Putamen (tissue), 1 donor: Measurements from ENCODE around the gene KHNYN.
"Not testable (repeated sequence)": the region's sequence is repeated elsewhere in the genome, so short reads cannot be mapped to it uniquely, and the experiment has no call there.

Experiments
- DNase-seq: peaks from one replicate; pipeline ENCODE4 v3.0.0-alpha.2; 2016; ENCODE audit warnings: low spot score

The KHNYN gene

DNA sequence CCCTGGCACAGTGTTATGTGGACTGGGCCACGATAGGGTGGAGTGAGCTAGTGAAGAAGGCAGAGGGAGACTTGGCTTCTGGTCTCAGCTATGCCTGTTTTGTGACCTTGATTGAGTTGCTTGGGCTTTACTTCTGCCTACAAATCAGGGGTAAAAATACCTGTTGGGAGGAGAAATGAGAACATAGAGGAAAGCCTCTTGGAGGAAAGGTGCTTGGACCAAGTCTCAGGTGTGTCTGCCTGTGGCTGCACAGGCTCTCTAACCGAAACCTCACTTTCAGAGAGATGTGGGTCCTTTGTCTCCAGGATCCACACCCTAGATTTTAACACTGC lies 7.9 kb downstream of the KHNYN start:
- DNase-seq: no peak

GRCh38 chr14:24438223-24439097 lies 8.7 kb downstream of the KHNYN start:
- DNase-seq: no peak

DNA sequence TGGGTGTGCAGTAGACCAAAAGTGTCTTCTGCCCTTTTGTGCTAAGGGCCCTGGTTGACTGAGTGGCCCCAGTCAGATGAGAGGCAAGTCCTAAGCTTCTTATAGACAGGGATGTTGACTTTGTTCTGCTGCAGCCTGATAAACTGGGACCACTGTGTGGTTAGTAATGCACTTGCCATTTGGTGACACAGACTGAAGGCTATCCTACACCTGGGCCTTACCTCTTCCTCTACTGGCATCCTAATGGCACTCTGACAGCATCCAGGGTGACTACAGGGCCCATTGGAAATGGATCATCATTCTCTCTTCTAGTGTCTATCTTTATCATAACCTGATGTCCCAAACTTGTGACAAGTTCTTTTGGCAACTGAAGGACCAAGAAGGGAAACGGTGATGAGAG lies 9.5 kb downstream of the KHNYN start:
- no peak for DNase-seq

- no peak for DNase-seq
Measured at GRCh38 chr14:24439830-24440605, 10.3 kb downstream of the KHNYN start.

DNA sequence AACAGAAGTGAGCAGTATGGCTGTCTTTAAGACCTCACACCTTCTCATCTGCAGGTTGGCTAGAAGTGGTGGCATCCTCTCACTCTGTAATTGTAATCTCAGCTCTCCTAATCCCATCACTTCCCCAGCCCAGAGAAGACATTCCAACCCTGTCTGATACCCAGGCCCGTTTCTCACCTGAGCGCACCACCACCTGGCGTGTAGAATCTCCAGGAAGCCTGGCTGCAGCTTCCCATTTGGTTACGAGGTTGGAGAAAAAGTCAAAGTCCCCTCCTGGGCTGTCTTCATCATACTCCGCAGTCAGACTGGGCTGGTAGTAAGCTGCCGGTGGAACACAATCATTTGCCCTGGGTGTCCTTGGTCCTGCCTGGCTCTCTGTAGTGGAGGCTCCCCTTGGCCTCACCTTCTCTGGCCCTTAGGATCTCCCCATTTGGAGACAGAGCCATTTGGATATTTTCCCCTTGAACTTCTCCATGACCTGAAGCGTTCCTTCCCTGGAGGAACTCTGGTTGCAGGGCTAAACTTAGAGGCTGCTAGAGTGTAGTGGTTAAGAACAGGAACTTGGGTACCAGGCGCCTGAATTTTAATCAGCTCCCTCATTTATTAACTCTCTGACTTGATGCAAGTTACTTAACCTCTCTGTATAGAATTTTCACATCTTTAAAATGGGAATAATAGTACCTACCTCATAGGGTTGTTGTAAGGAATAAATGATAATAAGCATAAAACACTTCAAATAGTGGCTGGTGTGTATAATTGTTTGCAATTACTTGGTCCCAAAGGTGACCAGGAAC lies 11.0 kb downstream of the KHNYN start:
- no peak for DNase-seq

- DNase-seq: no peak
Measured at GRCh38 chr14:24441485-24441884, 11.7 kb downstream of the KHNYN start.

DNA sequence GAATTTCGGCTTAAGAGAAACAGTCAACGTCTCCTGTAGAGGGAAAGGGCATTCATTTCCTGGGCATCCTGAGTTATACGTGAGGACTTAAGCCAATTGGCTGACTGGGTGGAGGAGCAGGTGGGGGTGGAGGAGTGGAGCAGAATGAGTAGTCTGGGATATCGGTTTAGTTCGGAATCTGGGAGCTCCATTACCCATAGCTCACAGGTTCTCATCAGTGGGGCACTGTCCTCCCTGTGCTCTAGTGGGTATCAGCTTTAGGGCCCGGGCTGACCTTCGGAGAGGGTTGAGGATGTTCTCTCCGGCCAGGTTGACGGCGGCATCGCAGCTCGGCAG lies 12.1 kb downstream of the KHNYN start:
- DNase-seq: no peak

GRCh38 chr14:24442240-24443052 lies 12.7 kb downstream of the KHNYN start, which contains the start of gene SDR39U1:
SDR39U1 (minus strand) TSS chr14:24442776; CDS start chr14:24442769, 7 bp downstream.
- peak; percentile 99 for DNase-seq

DNA sequence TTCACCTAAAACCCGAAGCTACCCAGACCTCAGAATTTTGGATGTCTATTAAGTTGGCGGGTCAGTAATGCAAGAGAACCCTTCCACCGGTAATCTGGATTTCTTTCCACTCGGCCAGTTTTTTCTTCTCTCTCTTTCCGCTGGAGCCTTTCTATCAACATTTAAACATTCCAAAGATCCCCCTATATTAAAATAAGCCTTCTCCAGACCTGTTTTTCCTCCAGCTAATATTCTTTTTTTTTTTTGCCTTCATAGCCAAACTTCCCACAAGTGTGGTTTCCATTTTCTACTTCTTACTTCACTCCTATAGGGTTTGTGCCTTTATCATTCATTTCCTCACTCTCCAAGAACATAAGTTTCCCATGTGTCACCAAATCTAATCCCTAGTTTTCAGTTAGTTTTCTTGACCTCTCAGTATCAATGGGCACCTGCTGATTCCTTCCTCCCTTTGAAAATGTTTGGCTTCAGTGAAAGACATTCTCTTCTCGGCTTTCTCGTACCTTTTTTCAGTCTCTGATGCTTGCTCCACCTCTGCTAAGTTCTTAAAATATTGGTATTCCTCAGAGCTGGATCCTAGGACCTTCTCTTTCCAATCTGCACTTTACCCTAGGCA lies 13.4 kb downstream of the KHNYN start:
- no peak for DNase-seq

DNA sequence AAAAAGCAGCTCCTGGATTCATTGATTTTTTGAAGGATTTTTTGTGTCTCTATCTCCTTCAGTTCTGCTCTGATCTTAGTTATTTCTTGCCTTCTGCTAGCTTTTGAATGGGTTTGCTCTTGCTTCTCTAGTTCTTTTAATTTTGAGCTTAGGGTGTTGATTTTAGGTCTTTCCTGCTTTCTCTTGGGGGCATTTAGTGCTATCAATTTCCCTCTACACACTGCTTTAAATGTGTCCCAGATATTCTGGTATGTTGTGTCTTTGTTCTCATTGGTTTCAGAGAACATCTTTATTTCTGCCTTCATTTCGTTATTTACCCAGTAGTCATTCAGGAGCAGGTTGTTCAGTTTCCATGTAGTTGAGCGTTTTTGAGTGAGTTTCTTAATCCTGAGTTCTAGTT lies 21.1 kb downstream of the KHNYN start:
- not testable (repeated sequence) for DNase-seq

DNA sequence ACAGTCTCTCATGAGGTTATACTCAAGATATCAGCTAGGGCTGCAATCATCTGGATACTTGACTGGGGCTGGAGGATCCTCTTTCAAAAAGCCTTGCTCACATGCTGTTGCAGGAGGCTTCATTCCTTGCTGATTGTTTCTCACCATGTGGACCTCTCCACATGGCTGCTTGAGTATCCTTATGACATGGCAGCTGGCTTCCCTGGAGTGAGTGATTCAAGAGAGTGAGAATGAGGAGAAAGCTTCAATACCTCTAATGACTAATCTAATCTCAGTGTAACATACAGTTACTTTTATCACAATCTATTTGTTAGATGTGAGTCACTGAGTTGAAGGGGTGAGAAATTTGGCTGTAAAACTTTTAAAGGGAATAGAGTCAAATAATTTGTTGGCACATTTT lies 27.2 kb downstream of the KHNYN start:
- DNase-seq: no peak

DNA sequence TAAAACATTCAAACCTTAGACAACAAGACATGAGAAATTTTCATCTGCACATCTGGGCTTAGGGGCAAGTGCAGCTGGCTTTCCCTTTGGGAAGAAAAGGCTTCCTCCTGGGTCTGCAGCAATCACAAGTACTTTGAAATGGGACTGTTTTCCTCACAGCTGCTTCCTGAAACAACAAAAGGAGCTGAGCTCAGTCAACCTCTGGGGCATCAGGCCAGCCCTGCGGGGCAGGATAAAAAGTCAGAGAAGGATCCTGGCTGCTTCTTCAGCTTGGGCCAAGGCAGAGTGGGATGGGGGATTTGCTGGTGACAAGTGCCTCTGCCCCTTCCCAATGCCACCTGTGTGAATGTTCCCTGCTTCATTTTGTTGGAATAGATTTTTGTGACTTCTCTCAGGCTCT lies 29.0 kb downstream of the KHNYN start:
- no peak for DNase-seq

DNA sequence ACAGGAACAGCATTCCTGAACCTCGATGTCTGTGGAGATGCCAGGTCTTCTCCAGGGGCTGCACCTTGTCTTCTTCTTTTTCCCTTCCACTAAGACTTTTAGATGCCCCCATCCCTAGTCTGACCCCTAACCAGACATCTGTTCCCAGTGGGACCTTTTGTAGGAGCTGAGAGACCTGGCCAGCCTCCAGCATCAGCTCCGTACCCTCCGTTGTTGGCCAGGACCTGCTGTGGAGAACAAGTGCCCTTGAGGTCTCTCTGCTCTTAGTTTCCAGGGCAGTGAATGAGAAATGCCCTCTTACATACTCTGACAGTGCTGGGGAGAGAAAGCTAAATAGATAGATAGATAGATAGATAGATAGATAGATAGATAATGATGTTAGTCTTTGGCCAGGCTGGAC lies 29.6 kb downstream of the KHNYN start:
- no peak for DNase-seq

- no peak for DNase-seq
Measured at GRCh38 chr14:24461336-24461735, 31.6 kb downstream of the KHNYN start.

GRCh38 chr14:24463017-24463883 lies 33.5 kb downstream of the KHNYN start:
- no peak for DNase-seq

DNA sequence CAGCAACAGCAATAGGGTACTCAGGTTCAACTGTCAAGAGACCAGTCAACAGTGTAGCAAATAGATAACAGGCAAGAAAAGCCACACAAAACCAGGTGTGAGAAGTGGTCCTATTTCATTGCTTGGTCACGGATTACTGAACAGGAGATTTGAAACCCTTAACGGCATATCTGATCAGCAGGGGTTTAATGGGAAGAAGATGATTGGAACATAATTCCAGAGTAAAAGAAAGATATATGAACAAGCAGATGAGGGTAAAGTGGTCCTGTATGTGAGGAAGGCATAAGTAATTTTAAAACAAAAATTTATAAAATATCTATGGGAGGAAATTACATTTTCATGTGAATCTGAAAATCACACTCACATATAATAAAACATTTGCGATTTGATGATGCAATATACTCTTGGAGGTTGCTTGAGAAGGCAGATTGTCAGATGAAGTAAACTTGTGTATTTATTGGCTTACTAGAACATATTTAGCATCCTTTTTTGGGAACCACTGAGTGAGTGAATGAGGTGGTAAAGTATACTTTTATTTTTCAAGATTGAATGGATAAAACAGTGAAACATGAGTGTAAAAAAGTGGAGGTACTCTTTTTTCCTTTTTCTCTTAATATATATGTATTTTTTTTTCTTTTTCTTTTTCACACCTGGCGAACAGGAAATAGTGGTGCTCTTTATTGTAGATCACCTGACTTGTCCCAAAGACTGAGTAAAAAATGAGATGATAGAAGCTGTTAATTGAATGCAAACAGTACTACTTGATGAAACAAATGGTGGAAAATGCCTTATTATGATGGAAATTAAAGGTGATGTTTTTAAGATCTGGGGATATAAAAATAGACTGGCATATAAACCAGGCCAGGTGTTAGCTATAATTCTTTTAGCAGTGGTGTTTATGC lies 34.4 kb downstream of the KHNYN start:
- DNase-seq: no peak

- no peak for DNase-seq
Measured at GRCh38 chr14:24465368-24465767, 35.6 kb downstream of the KHNYN start.

DNA sequence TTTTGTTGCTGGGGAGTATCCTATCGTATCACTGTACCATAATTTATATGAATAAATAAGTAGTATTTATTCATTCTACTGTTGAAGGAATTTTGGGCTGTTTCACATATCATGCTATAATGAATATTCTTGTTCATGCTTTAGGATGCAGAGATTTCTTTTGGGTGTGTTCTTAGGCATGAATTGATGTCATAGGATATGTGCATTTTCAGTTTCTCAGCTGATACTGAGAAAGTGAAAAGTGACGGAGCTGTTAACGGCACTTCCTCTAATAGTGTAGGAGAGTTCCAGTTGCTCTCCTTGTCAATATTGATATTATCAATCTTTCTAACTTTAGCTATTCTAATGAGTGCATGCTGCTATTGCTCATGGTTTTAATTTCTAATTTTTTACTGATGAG lies 36.1 kb downstream of the KHNYN start:
- DNase-seq: no peak

GRCh38 chr14:24470450-24470849 lies 40.7 kb downstream of the KHNYN start:
- DNase-seq: not testable (repeated sequence)
